ENCODE data around the gene PRKAR1B.
"Not testable (repeated sequence)": the region's sequence is repeated elsewhere in the genome, so short reads cannot be mapped to it uniquely, and the experiment has no call there.

Gene PRKAR1B

GRCh38 chr7:628826-629225 is 98.3 kb downstream of the PRKAR1B start:
- no peak for DNase-seq (ENCODE audit: low read depth in 4 of 4, low spot score in 1 of 4)

GRCh38 chr7:628402-628763 is 98.7 kb downstream of the PRKAR1B start:
- DNase-seq (ENCODE audit: low read depth in 4 of 4, low spot score in 1 of 4), result no peak

GRCh38 chr7:627661-628401 is 99.2 kb downstream of the PRKAR1B start:
- DNase-seq (ENCODE audit: low read depth in 4 of 4, low spot score in 1 of 4), result no peak

- DNase-seq (ENCODE audit: low read depth in 4 of 4, low spot score in 1 of 4), result no peak
Measured at GRCh38 chr7:625376-625971, 101.6 kb downstream of the PRKAR1B start.

- DNase-seq (ENCODE audit: low read depth in 4 of 4, low spot score in 1 of 4), result no peak
Measured at GRCh38 chr7:623464-623863, 103.6 kb downstream of the PRKAR1B start.

DNA sequence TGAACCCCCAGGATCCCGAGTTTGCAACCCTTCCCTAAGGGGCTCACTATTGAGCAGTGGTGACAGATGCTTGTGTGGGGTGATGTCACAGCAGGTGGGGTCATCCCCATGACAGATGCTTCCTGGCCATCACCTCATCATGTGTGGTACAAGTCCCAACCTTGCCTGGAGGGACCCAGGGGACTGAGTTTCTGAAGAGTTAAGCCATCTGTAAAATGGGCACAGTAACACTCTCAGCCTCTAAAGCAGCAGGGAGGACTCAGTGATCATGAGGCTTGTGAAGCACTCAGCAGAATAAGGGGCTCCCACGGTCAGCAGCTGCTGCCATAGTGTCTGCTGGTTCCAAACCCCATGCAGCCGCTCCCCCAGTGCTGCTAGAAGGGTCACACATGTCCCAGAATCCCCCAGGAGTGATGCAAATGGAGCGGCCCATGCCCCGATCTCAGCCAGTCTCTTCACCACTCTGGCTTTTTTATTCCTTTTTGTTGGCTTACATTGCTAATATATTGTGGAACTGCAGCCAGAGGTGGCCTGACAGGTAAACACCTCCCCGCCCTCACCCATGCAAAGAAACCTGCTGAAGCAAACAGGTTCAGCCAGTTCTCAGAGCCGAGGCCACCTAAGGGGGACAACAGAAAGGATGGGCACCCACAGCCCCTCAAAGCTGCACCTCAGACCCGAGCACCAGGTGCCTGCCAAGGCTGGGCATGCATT is 105.4 kb downstream of the PRKAR1B start:
- no peak for DNase-seq (ENCODE audit: low read depth in 4 of 4, low spot score in 1 of 4)

- DNase-seq (ENCODE audit: low read depth in 4 of 4, low spot score in 1 of 4), result no peak
Measured at GRCh38 chr7:620885-621284, 106.2 kb downstream of the PRKAR1B start.

- DNase-seq (ENCODE audit: low read depth in 4 of 4, low spot score in 1 of 4), result no peak
Measured at GRCh38 chr7:620056-620455, 107.0 kb downstream of the PRKAR1B start.

GRCh38 chr7:619368-619840 is 107.7 kb downstream of the PRKAR1B start:
- DNase-seq (ENCODE audit: low read depth in 4 of 4, low spot score in 1 of 4), result no peak

DNA sequence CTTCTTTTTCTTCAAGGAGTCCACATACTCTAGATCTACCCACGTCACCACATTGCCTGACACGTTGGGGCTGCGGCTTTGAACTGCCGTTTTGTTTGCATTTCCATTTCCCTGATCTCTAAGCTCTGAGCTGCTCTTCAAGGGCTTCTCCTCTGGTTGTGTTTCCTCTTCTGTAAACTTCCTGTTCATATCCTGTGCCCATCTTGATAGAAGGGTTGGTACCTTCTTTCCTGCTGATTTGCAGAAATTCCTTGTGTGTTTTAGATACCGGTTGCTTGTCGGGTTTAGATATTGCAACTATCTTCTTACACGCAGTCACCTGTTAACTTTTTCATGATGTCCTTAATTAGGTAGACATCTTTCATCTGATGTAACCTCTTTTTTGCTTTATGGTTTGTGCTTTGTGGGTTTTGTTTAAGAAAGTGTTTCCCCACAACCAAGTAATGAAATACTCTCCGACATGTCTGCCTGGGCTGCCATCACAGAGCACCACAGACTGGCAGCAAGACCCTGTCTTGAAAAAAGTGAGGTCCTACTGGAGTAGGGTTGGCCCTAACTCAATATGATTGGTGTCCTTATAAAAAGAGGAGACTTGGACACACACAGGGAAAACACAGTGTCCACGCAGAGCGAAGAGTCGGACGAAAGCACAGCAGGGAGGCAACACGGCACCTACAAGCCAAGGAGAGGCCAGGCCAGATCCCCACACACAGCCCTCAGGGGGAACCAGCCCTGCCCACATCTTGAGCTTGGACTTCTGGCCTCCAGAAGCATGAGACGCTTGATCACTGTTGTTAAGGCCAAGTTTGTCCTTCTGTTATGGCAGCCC is 108.3 kb downstream of the PRKAR1B start:
- no peak for DNase-seq (ENCODE audit: low read depth in 4 of 4, low spot score in 1 of 4)

GRCh38 chr7:617614-618538 is 109.2 kb downstream of the PRKAR1B start:
- no peak for DNase-seq (ENCODE audit: low read depth in 4 of 4, low spot score in 1 of 4)

DNA sequence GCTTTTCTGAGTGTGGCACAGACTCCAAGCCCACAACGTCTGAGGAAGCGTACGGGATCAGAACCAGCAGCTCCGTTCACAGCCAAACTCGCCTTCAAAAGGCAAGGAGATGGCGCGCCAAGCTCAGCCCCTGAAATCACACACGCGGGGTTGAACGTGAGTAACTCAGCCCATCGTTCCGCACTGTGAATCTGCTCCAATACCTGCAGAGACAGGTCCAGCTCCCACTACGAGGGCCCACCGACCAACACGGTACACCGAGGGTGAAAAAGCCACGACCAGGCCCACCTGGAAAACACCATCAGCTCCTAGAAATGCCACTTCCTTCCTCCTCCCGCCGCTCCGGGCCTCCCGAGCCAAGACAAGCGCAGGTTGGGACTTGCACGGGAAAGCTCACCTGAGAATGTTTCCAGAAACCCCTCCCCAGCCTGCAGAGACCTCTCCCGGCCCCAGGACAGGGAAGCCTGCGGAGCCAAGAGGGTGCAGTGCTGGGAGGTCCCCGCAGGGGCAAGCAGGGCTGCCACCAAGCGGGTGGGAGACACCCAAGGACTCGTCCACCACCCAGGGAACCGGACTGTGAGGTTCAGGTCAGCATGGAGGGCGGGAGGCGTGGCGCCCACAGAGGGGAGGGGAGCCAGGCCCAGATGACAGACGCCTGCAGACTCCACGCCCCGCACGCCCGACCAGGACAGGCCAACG is 113.5 kb downstream of the PRKAR1B start:
- no peak for DNase-seq (ENCODE audit: low read depth in 4 of 4, low spot score in 1 of 4)

DNA sequence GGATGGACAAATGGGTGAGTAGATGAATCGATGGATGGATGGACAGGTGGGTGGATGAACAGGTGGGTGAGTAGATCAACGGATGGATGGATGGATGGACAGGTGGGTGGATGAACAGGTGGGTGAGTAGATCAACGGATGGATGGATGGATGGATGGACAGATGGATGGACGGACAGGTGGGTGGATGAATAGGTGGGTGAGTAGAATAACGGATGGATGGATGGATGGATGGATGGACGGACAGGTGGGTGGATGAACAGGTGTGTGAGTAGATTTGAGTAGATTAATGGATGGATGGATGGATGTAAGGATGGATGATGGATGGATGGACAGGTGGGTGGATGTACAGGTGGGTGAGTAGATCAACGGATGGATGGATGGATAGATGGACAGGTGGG is 115.2 kb downstream of the PRKAR1B start:
- not testable (repeated sequence) for DNase-seq (ENCODE audit: low read depth in 4 of 4, low spot score in 1 of 4)

- no peak for DNase-seq (ENCODE audit: low read depth in 4 of 4, low spot score in 1 of 4)
Measured at GRCh38 chr7:611281-611810, 115.7 kb downstream of the PRKAR1B start.

DNA sequence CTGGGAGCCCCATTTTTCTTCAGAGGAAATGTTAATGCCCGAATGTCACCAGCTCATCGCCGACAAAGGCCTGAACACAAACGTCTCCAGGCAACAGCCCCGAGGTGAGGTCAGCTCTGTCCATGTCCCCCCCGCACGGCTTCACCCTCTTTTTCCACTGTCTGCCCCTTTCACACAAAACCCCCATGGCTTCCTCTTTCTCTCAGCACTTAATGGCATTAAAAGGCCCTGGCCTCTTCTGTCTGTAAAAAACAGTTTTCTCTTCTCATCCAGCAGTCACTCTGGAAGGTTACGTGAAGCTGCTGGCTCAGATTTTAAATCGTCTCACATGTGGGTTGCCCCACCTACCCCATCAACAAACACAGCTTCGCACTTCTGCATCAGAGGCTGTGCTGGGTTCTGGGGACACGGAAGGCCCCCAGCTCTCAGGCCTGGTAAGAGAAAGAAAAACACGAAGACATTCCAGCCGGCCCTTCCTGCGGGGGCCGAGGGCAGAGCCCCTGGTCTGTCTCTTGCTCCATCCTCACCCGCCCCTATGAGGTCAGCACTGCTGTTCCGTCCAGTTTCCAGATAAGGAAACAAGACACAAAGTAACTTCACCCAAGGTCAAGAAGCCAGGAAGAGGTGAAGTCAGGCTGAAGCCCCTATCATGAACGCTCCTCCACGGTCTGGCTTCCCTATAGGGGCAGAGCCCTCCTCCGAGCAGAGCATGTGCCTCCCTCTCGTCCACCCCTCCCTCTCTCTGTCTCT is 116.4 kb downstream of the PRKAR1B start:
- no peak for DNase-seq (ENCODE audit: low read depth in 4 of 4, low spot score in 1 of 4)

- DNase-seq (ENCODE audit: low read depth in 4 of 4, low spot score in 1 of 4), result no peak
Measured at GRCh38 chr7:610141-610530, 116.9 kb downstream of the PRKAR1B start.

- DNase-seq (ENCODE audit: low read depth in 4 of 4, low spot score in 1 of 4), result no peak
Measured at GRCh38 chr7:609365-609764, 117.7 kb downstream of the PRKAR1B start.

DNA sequence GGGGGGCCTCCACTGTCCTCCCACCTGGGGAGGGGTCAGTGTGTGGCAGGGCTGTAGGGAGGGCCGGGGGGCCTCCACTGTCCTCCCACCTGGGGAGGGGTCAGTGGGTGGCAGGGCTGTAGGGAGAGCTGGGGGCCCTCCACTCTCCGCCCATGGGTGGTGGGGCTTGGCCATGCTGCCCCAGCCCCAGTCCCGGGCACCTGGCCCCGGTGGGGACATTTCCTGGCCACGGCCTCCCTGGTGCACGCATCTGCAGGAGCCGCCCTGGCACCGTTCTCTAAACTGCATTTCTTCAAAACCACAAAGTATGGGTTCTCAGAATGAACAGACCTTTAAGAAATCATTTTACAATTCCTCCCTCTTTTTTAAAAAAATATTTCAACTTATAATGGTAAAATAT is 118.1 kb downstream of the PRKAR1B start:
- no peak for DNase-seq (ENCODE audit: low read depth in 4 of 4, low spot score in 1 of 4)

GRCh38 chr7:608361-608760 is 118.7 kb downstream of the PRKAR1B start:
- DNase-seq (ENCODE audit: low read depth in 4 of 4, low spot score in 1 of 4), result no peak
